HG03066 (cell line): ENCODE measurements around the gene IL11.
A peak's percentile ranks its signal among the peaks of the same experiment; 100 is the strongest.
"Not testable (repeated sequence)": the region's sequence is repeated elsewhere in the genome, so short reads cannot be mapped to it uniquely, and the experiment has no call there.

Source experiments
- ATAC-seq: cut with Tn5 transposase; IDR thresholded peaks from one replicate; pipeline ENCODE4 v1.9.1; 2021; ENCODE audit warnings: low read depth; ENCODE audit not compliant: unreplicated experiment

IL11 gene

DNA sequence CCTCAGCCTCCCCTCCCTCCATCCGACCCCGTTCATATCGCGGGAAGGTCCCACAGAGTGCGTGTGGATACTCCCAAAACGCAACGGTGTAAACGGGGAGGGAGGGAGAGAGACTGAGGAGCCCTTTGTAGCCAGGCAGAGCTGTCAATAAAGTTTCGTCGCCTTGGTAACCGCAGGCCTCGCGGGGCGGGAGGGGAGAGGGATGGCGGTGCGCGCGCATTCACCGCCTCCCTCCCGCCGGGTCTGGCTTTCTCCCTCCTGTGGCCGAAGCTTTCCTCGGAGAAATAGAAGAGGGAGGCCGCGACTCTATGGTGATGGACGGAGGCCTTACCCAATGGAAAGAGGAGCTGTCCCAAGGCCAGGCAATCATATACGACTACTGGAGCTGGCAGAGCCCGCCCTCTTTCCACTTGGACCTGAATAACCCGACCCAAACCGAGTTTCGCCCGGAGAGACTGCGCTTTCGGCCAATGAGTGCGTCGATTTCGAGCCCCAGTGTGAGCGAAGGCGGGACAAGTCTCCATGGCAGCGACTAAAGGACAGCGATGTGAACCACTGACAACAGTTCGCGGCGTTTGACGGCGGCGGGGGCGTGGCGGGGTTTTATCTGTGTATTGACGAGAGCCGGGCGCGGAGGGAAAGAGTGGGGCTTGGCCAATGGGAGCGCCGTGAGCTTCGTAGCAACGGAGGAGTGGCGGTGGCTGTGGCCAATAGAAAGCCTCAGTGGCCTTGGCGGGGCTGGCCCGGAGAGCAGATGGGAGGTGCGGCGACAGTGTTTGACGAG is 31.0 kb downstream of the IL11 start, which contains the start of gene KMT5C:
Gene KMT5C (plus strand): TSS at position 772 of the 784 bp plus-strand sequence. CDS start 2,061 bp downstream, outside the sequence.
- ATAC-seq: peak; percentile 80

DNA sequence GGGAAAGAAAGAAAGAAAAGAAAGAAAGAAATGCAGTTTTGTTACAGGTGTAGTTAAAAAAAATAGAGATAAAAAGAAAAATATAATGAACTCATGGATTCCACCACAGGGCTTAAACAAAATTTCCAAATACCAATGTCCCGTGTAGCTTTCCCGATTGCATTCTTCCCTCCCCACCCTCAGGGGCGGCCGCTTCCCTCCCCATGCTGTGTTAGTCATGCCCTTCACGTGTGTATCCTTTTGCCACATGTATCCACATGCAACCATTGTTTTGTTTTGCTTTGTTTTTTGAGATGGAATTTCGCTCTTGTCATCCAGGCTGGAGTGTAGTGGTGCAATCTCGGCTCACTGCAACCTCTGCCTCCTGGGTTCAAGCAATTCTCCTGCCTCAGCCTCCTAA is 34.2 kb downstream of the IL11 start:
- ATAC-seq: no peak

GRCh38 chr19:55333870-55334269 is 36.4 kb downstream of the IL11 start:
- no peak for ATAC-seq

- not testable (repeated sequence) for ATAC-seq
These were observed 40.5 kb downstream of the IL11 start for GRCh38 chr19:55329791-55330190.

DNA sequence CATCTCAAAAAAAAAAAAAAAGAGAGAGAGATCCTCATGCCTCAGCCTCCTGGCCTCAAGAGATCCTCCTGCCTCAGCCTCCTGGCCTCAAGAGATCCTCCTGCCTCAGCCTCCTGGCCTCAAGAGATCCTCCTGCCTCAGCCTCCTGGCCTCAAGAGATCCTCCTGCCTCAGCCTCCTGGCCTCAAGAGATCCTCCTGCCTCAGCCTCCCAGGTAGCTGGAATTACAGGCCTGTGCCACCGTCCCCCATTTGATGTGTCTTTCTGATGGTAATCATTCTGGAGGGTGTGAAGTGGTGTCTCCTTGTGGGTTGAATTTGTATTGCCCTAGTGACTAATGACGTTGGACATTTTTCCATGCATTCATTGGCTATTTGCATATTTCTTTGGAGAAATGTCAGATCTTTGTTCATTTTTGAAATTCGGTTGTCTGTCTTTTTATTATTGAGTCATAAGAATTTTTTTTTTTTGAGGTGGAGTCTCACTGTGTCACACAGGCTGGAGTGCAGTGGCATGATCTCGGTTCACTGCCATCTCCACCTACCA is 41.4 kb downstream of the IL11 start:
- ATAC-seq: not testable (repeated sequence)

GRCh38 chr19:55325172-55325571 is 45.1 kb downstream of the IL11 start, which contains the start of gene TMEM150B:
Gene TMEM150B (minus strand): TSS chr19:55325341. CDS start chr19:55321036, 4,305 bp downstream.
- ATAC-seq: no peak

GRCh38 chr19:55324662-55325061 is 45.6 kb downstream of the IL11 start:
- no peak for ATAC-seq

GRCh38 chr19:55322204-55322885 is 47.9 kb downstream of the IL11 start:
- no peak for ATAC-seq

DNA sequence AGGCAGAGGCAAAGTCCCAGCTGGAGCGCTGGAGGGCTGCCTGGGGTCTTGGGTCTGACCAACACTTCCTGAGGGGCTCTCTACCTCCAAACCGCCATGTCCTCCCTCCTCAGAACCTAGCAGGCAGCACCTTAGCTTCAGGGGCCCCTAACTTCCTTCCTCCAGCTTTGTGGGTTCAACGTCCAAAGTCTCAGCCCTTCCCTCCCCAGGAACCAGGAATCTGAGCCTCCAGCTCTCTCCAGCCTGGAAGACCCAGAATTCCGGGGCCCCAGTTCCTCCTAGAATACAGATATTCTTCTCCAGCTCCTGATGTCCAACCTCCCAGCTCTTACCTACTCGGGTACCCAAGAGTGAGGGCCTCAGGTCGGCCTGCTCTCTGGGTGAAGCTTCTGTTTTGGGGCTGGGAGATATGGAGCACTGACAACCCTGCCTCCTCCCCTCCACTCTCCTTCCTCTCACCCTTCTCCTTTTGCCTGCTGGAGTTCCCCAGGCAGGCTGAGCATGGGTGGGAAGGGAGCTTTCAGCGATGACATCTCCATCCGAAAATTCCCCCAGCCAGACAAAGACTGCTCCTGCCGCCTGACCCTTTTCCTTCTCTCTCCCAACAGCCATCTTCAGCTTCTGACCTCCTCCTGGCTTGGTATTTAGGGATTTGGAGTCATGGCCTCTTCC is 48.7 kb downstream of the IL11 start:
- ATAC-seq: no peak

DNA sequence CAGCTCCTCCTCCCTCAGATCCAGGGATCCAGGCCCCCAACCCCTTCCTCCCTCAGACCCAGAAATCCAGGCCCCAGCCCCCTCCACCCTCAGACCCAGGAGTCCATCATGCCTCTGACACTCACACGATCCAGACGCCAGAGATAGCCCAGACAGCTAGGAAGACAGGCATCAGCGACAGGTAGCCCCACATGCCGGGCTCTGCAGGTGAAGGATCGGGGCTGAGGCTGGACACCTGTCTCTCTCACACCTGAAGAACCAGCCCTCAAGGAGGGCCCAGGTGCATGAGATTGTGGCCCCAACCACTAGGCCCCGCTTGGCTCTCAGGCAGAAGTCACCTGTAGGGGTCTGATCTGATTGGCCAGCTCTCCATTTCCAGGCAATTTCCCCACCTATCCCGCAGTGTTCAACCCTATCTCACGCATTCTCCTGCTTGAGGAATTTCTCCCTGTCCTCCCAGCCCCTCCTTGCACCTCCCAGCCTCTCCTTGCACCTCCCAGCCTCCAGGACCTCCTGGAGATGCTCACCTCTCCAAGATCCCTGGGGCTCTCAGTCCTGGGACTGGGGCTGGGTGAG is 49.3 kb downstream of the IL11 start:
- no peak for ATAC-seq

DNA sequence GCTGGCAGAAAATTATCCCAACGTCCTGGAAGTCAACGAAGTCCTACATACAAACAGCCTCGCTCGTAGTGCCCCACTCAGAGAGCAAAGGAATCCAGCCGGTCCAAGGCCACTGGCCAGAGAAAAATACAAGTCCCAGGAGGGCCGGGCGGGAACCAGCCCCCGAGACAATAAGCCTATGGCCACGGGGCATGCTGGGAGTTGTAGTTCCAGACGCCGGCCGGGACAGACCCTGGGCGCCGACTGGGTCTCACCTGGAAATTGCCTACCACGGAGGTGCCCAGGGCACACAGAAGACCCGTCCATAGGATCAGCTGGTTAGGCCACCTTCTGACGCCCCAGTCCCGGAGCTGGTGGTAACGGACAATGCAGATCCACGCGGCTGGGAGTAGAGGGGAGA is 50.5 kb downstream of the IL11 start:
- ATAC-seq: no peak

DNA sequence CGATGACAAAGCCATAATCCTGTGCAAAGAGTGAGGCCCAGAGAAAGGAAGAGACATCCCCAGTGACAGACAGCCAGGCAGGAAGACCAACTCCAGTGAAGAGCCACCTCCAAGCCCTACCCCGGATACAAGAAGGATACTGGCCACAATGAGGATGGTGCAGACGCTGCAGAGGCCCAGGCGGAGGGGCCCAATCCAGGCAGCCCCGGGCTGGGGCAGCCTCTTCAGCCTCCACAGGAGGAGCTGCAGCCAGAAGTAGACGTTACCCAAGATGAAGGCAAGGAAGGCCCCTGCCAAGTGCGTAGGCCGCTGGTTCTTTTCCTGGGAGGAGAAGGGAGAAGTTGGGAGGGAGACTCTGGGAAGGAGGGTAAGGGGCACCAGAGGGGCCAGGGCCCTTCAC is 53.6 kb downstream of the IL11 start:
- ATAC-seq: no peak

- no peak for ATAC-seq
These were observed 54.2 kb downstream of the IL11 start for GRCh38 chr19:55315956-55316525.

DNA sequence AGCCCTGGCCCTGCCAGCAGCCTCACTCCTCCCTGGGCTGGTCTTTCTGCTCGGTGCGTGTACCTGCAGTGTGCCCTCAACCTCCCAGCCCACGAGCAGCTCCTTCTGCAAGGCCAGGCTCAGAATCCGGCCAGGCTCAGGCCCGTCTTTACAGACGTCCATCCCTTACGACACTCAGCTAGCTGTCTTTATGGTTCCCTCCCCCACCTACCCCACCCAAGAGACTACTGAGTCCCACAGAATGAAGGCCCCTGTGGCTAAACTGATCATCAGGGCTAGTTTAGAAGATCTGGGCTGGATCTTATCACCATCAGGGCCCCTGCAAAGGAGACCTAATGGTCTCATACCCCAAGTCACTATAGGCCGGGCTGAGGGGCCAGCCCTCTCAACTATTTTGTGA is 55.9 kb downstream of the IL11 start:
- no peak for ATAC-seq
